Transverse colon (tissue), 4 donors: ENCODE results near the gene FOS. TPM values are rescaled to one million over a fixed set of nuclear protein-coding genes. Genes with fewer than 3 reads are reported as not detected.

Experiments used
- DNase-seq: peaks from one replicate; pipeline ENCODE4 v3.0.0-alpha.2; 2019
- H3K27ac ChIP-seq, 4 donors: fragments of 200-600 bp; sonication (generic); 2 replicates each; pipeline ENCODE4 v1.5.1; 2016 to 2018; ENCODE audit warnings: inconsistent platforms in 4 of 4
- H3K27me3 ChIP-seq: fragments of 200-600 bp; sonication (generic); 2 replicates; pipeline ENCODE4 v1.5.1; 2017; ENCODE audit warnings: inconsistent platforms
- H3K36me3 ChIP-seq, 4 donors: fragments of 200-600 bp; sonication (generic); 2 replicates each; pipeline ENCODE4 v1.5.1; 2017 to 2019; ENCODE audit warnings: inconsistent platforms in 4 of 4
- H3K4me1 ChIP-seq, 4 donors: fragments of 200-600 bp; sonication (generic); 2 replicates each; pipeline ENCODE4 v1.5.1; 2017 to 2020; ENCODE audit warnings: inconsistent platforms in 4 of 4
- H3K4me3 ChIP-seq, 4 donors: fragments of 200-600 bp; sonication (generic); 1 replicate in 1 of 4; 2 replicates in 3 of 4; pipeline versions ENCODE4 v1.5.1 to v1.6.1; 2017 to 2019; ENCODE audit warnings: inconsistent platforms in 4 of 4
- H3K9me3 ChIP-seq, 2 donors: fragments of 200-600 bp; sonication (generic); 2 replicates each; pipeline ENCODE4 v1.5.1; 2017 to 2019; ENCODE audit warnings: inconsistent platforms in 2 of 2
- EP300 ChIP-seq: sonication (generic); formaldehyde crosslinking; IDR thresholded peaks from one replicate; pipeline ENCODE4 v1.6.1; 2017; ENCODE audit warnings: antibody characterized with exemption, low read depth
- POLR2A ChIP-seq: fragments of 450-650 bp; IDR thresholded peaks from one replicate; pipeline ENCODE4 v1.6.1; 2016; ENCODE audit warnings: antibody characterized with exemption, mild to moderate bottlenecking, moderate library complexity
- POLR2AphosphoS5 ChIP-seq, 3 donors: sonication (generic); formaldehyde crosslinking; IDR thresholded peaks; one replicate each; pipeline ENCODE4 v1.6.1; 2016; ENCODE audit warnings: antibody characterized with exemption in 3 of 3
- WGBS, 2 donors: methylation state at CpG; one replicate each; pipeline ENCODE4 v1.1.5; 2018; ENCODE audit warnings: low coverage in 1 of 2; 5-methylcytosine and 5-hydroxymethylcytosine counted together
- in situ Hi-C, 4 donors: fragments of 200-750 bp; cut with MboI; loops; one replicate each; pipeline versions ENCODE4 v1.15.0 to v1.15.1; 2017; ENCODE audit warnings: low sequenced_read_pairs in 3 of 4, low pct_ligation_motif_present in 1 of 4, low pct_unique_long_range_greater_than_20kb in 1 of 4
- intact Hi-C: fragments of 100-400 bp; cut with DNase I; formaldehyde crosslinking; loops from one replicate; pipeline ENCODE4 v1.15.1; 2023; ENCODE audit warnings: low total_unique reads
- total RNA-seq, 4 donors: library from RNA; depleted of rRNA; stranded (reverse); fragments of >200 nt; gene quantifications; one replicate each; pipeline ENCODE4 v1.1.0, GENCODE V29; 2016
- TF ChIP-seq, protein P1 (sequence below), 5 experiments: fragments of 200-600 bp in 3 of 5; fragments of 450-650 bp in 2 of 5; sonication (generic) in 3 of 5; IDR thresholded peaks; 1 replicate in 2 of 5; 2 replicates in 3 of 5; pipeline ENCODE4 v1.5.1; 2016 to 2017; ENCODE audit warnings: antibody characterized with exemption in 5 of 5, inconsistent platforms in 3 of 5, mild to moderate bottlenecking in 2 of 5, moderate library complexity in 1 of 5

Gene FOS
- total RNA-seq, 4 donors from 2014 or later = 345 to 1,356 (median 884) TPM

DNA sequence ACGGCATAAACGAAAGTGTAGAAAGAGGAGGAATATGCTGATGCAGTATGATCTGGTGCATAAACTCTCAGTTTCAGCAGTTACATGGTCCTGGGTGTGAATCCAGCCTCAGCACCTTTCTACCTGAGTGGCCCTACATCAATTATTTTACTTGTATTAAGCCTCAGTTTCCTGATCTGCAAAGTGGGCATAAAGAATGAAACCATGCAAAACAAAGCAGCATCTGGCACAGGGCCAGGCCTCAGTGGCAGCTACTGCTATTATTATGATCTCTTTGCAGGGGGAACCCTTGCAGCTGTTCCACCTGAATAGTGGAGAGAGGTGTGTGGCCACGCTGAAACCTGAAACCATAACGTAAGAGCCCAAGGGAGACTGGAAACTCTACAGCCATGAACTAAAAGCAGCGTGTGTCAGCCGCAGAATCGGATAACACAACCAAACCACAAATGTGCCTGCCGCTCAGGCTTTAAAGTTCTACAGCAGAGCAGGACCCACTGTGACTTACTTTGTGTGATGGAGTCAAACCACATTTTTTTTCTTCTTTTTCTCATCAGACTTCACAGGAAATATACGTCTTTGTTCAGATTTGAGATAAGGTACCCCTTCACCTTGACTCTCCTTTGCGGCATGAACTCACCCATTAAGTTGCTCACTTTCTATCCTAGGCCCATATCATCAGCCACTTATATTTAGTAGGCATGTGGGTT lies 29.2 kb upstream of the FOS start:
- TF ChIP-seq POLR2AphosphoS5 (IDR thresholded peaks at IDR 0.05) = no peak
- TF ChIP-seq, protein P1, sequence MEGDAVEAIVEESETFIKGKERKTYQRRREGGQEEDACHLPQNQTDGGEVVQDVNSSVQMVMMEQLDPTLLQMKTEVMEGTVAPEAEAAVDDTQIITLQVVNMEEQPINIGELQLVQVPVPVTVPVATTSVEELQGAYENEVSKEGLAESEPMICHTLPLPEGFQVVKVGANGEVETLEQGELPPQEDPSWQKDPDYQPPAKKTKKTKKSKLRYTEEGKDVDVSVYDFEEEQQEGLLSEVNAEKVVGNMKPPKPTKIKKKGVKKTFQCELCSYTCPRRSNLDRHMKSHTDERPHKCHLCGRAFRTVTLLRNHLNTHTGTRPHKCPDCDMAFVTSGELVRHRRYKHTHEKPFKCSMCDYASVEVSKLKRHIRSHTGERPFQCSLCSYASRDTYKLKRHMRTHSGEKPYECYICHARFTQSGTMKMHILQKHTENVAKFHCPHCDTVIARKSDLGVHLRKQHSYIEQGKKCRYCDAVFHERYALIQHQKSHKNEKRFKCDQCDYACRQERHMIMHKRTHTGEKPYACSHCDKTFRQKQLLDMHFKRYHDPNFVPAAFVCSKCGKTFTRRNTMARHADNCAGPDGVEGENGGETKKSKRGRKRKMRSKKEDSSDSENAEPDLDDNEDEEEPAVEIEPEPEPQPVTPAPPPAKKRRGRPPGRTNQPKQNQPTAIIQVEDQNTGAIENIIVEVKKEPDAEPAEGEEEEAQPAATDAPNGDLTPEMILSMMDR (IDR thresholded peaks at IDR 0.05) = no peak
- no peak for TF ChIP-seq EP300
- TF ChIP-seq POLR2A = no peak
- no peak overlapping the region for H3K4me3 ChIP-seq
- H3K4me1 ChIP-seq = peaks cover 0 to 28% (median 15%) of the 10 kb centered on the region in 4 donors
- intact Hi-C loops = no loop called here
- no peaks in the 10 kb centered on the region for H3K9me3 ChIP-seq
- H3K27me3 ChIP-seq = no peaks in the 10 kb centered on the region
- in situ Hi-C loops = no loop called here
- H3K27ac ChIP-seq = peak overlapping the region in 3 of 4 donors; percentile 9 to 49 (median 18)
- DNase-seq = peak; percentile 73
- WGBS, 2 donors = 54 to 72% methylated on average over 5 to 10 of the region's 10 CpGs
- no peaks in the 10 kb centered on the region for H3K36me3 ChIP-seq

DNA sequence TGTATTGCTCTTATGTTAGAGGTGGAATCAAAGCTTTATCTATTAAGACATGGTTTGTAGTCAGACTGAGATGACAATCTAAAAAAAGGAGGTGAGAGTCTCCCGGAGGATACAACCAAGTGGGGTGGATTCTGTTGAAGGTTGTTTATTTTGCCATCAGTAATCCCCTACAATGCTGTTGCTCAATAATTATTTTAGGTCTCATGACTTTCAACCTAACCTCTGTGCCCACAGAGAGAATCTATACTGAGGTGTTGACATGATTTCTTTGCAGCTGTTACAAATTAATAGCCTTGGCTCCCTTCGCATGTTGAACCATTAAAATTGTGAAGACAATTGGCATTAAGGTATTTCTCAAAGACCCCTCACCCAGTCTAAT lies 28.7 kb upstream of the FOS start:
- intact Hi-C loops = no loop called here
- H3K36me3 ChIP-seq = no peaks in the 10 kb centered on the region

DNA sequence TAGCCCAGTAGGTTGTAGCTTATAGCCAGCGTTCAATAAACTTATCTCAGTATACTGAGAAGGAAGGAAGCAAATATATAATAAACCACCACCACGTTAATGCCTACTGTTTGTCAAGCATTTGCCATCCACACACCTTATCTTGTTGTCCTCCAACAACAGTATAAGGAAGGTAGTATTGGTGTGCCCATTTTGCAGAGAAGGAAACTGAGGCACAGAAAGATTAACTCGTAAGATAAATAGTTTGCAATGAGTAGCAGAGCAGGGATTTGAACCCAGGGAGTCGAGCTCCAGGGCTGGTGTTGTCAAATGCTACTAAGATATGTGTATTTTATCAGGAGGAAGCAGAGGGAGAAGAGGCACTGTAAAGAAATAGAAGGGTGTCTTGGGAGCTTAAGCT lies 27.8 kb upstream of the FOS start:
- no peak for DNase-seq
- Histone ChIP-seq H3K9me3 (no peaks in the 10 kb centered on the region), H3K4me1 (peaks cover 3 to 41% (median 27%) of the 10 kb centered on the region in 4 donors), H3K27ac (peak overlapping the region in 1 of 4 donors; percentile 85), H3K36me3 (no peaks in the 10 kb centered on the region), H3K27me3 (no peaks in the 10 kb centered on the region), H3K4me3 (no peak overlapping the region)
- TF ChIP-seq POLR2A (no peak), POLR2AphosphoS5 (IDR thresholded peaks at IDR 0.05) (no peak), EP300 (no peak)
- TF ChIP-seq, protein P1 (IDR thresholded peaks at IDR 0.05) = no peak
- intact Hi-C loops = no loop called here
- in situ Hi-C loops = no loop called here
- WGBS, 2 donors = 76 to 77% methylated on average over 3 to 4 of the region's 4 CpGs

More for the DNA sequence above, 28.7 kb upstream of the FOS start:
- Histone ChIP-seq H3K27me3 (no peaks in the 10 kb centered on the region), H3K4me1 (peaks cover 3 to 33% (median 20%) of the 10 kb centered on the region in 4 donors), H3K4me3 (no peak overlapping the region), H3K27ac (peak overlapping the region in 3 of 4 donors; percentile 3 to 18 (median 3)), H3K9me3 (no peaks in the 10 kb centered on the region)
- WGBS, 2 donors = 75 to 91% methylated on average over 1 to 2 of the region's 2 CpGs
- in situ Hi-C loops = no loop called here
- TF ChIP-seq, protein P1 (IDR thresholded peaks at IDR 0.05) = no peak
- no peak for DNase-seq

DNA sequence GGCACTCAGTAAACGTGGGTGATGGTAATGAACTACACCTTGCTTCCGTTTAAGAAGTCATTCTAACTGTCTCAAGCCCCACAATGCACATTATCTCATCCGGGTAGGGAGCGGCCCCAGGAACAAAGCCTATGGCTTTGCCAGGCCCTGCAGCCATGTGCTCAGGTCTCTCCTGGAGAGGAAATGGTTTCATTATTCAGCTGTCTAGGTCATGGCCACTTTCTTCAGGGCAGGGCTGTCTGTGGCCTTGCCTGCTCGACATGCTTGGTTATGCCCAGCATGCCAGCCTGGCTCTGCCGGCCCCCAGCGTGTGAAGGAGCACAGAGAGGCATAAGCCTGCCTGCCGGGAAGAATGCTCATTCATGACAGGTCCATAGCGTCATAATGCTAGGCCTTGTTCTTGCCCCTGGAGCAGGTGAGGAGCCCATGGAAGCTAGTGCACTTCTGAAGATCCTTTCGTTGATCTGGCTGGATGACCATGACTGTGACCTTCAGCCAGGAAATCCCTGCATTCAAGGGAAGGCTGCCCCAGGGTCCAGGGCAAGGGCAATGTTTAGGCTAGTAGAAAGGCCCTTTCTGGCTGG lies 26.3 kb upstream of the FOS start:
- Histone ChIP-seq H3K9me3 (no peaks in the 10 kb centered on the region), H3K4me1 (peaks cover 3 to 45% (median 29%) of the 10 kb centered on the region in 4 donors), H3K27ac (peak overlapping the region; percentile 85 to 96 (median 88)), H3K27me3 (no peaks in the 10 kb centered on the region), H3K36me3 (no peaks in the 10 kb centered on the region), H3K4me3 (no peak overlapping the region)
- WGBS, 2 donors = 64% methylated on average over 10 of the region's 10 CpGs; no CpG with 5 or more reads in 1 of the 2 donors
- in situ Hi-C loops = no loop called here
- intact Hi-C loops = no loop called here
- TF ChIP-seq, protein P1 (IDR thresholded peaks at IDR 0.05) = no peak
- peak; percentile 84 for TF ChIP-seq EP300
- peak in 2 of 3 donors; percentile 65 to 72 for TF ChIP-seq POLR2AphosphoS5 (IDR thresholded peaks at IDR 0.05)
- TF ChIP-seq POLR2A = peak; percentile 38
- peak; percentile 81 for DNase-seq
